OCI-LY3 (cell line): Measurements from ENCODE around the gene HIVEP2.

Source experiments
- H2AFZ ChIP-seq: fragments of 200-600, 300-600 bp; shearing (Covaris generic); 2 replicates; pipeline ENCODE4 v1.6.0; 2014; ENCODE audit warnings: antibody characterized with exemption, low read depth, low read length
- H3K27ac ChIP-seq: fragments of 200-600, 300-600 bp; sonication (generic); 2 replicates; pipeline ENCODE4 v1.5.1; 2014; ENCODE audit warnings: mild to moderate bottlenecking, low read length, moderate library complexity, mixed read lengths
- H3K27me3 ChIP-seq: fragments of 200-600, 300-600 bp; sonication (generic); 2 replicates; pipeline ENCODE4 v1.6.1; 2014; ENCODE audit warnings: low read depth, low read length, mixed read lengths
- H3K36me3 ChIP-seq: fragments of 200-600, 300-600 bp; sonication (generic); replicated peaks from 2 replicates; pipeline ENCODE3; 2014; ENCODE audit warnings: low read depth, low read length, mixed read lengths
- H3K4me1 ChIP-seq: fragments of 300-600, 200-600 bp; sonication (generic); 2 replicates; pipeline ENCODE4 v1.6.1; 2014; ENCODE audit warnings: low read length, mixed read lengths
- H3K4me2 ChIP-seq: fragments of 200-600, 300-600 bp; sonication (generic); 2 replicates; pipeline ENCODE4 v1.6.1; 2014; ENCODE audit warnings: low read length, mixed read lengths
- H3K4me3 ChIP-seq: fragments of 300-600, 200-600 bp; sonication (generic); 2 replicates; pipeline ENCODE4 v1.5.1; 2014; ENCODE audit warnings: antibody characterized with exemption, mild to moderate bottlenecking, low read length, moderate library complexity
- H3K79me2 ChIP-seq: fragments of 300-600, 200-600 bp; shearing (Covaris generic); 2 replicates; pipeline ENCODE4 v1.6.1; 2014; ENCODE audit warnings: mild to moderate bottlenecking, low read length, mixed read lengths
- H3K9ac ChIP-seq: fragments of 300-600, 200-600 bp; shearing (Covaris generic); 2 replicates; pipeline ENCODE4 v1.6.0; 2014; ENCODE audit warnings: mild to moderate bottlenecking, low read length, moderate library complexity
- H3K9me3 ChIP-seq: fragments of 200-600, 300-600 bp; shearing (Covaris generic); 2 replicates; pipeline ENCODE4 v1.6.1; 2014; ENCODE audit warnings: low read length, mixed read lengths; ENCODE audit not compliant: insufficient read depth
- H4K20me1 ChIP-seq: fragments of 200-600, 300-600 bp; sonication (generic); 2 replicates; pipeline ENCODE4 v1.6.1; 2016; ENCODE audit warnings: low read length, mixed read lengths; ENCODE audit not compliant: insufficient read depth
- CTCF ChIP-seq: fragments of 200-600, 300-600 bp; sonication (generic); IDR thresholded peaks from 2 replicates; pipeline ENCODE4 v1.5.1; 2014; ENCODE audit warnings: antibody characterized with exemption, low read length, low read depth
- EZH2phosphoT487 ChIP-seq: fragments of 200-600 bp; shearing (Covaris generic); IDR thresholded peaks from 2 replicates; pipeline ENCODE4 v1.6.1; 2018; ENCODE audit warnings: antibody characterized with exemption, mixed run types, low read depth

Gene HIVEP2

GRCh38 chr6:142945049-142945445, at the start of gene HIVEP2:
HIVEP2 (minus strand) TSS chr6:142945176; CDS start chr6:142774738, 170,438 bp downstream.
- H3K27me3 ChIP-seq, result no peaks in the 10 kb centered on the region
- peaks cover 3% of the 10 kb centered on the region for H3K36me3 ChIP-seq
- H3K4me1 ChIP-seq, result peaks cover 33% of the 10 kb centered on the region
- peak within 1 kb of the TSS; percentile 96 for H3K4me2 ChIP-seq
- no peaks in the 10 kb centered on the region for H3K9me3 ChIP-seq
- peak within 1 kb of the TSS; percentile 97 for H3K27ac ChIP-seq
- peak within 1 kb of the TSS; percentile 86 for H3K4me3 ChIP-seq
- no peak for TF ChIP-seq CTCF
- TF ChIP-seq EZH2phosphoT487, result no peak
- H3K79me2 ChIP-seq, result peaks cover 59% of the 10 kb centered on the region
- H3K9ac ChIP-seq, result peak within 1 kb of the TSS; percentile 87
- H4K20me1 ChIP-seq, result peaks cover 33% of the 10 kb centered on the region
- no peak within 1 kb of the TSS for H2AFZ ChIP-seq

DNA sequence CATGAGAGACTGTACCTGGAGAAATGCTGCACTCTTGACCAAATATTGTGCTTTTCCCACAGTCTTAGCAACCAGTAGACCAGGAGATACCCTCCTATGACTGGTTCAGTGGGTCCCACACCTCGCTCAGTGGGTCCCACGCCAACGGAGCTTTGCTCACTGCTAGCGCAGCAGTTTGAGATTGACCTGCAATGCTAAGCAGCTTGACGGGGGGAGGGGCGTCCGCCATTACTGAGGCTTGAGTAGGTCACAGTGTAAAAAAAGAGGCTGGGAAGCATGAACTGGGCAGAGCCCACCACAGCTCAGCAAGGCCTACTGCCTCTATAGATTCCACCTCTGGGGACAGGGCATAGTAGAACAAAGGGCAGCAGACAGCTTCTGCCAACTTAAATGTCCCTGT, 49.0 kb upstream of the HIVEP2 start:
- H3K36me3 ChIP-seq, result no peaks in the 10 kb centered on the region
- no peaks in the 10 kb centered on the region for H4K20me1 ChIP-seq
- no peak overlapping the region for H2AFZ ChIP-seq
- H3K79me2 ChIP-seq, result no peaks in the 10 kb centered on the region
- H3K4me2 ChIP-seq, result no peak overlapping the region
- H3K4me1 ChIP-seq, result no peaks in the 10 kb centered on the region; the same call in 1 of the 2 replicates
- no peak overlapping the region for H3K4me3 ChIP-seq
- no peaks in the 10 kb centered on the region for H3K27me3 ChIP-seq
- H3K27ac ChIP-seq, result no peak overlapping the region
- H3K9me3 ChIP-seq, result no peaks in the 10 kb centered on the region
- TF ChIP-seq CTCF, result no peak
- H3K9ac ChIP-seq, result no peak overlapping the region

- no peak overlapping the region for H3K27ac ChIP-seq
- no peaks in the 10 kb centered on the region for H4K20me1 ChIP-seq
- H3K36me3 ChIP-seq, result no peaks in the 10 kb centered on the region
- TF ChIP-seq CTCF (no peak), EZH2phosphoT487 (no peak)
- no peak overlapping the region for H3K4me3 ChIP-seq
- H3K9me3 ChIP-seq, result no peaks in the 10 kb centered on the region
- no peak overlapping the region for H3K4me2 ChIP-seq
- no peak overlapping the region for H3K9ac ChIP-seq
- H3K27me3 ChIP-seq, result no peaks in the 10 kb centered on the region
- H3K4me1 ChIP-seq, result peaks cover 5% of the 10 kb centered on the region; the same call in 1 of the 2 replicates
- no peak overlapping the region for H2AFZ ChIP-seq
- H3K79me2 ChIP-seq, result no peaks in the 10 kb centered on the region
Measured at GRCh38 chr6:142987490-142987889, 42.5 kb upstream of the HIVEP2 start.

- H3K9me3 ChIP-seq, result no peaks in the 10 kb centered on the region
Measured at GRCh38 chr6:142985281-142985680, 40.3 kb upstream of the HIVEP2 start.

More at GRCh38 chr6:142985281-142985680, 40.3 kb upstream of the HIVEP2 start:
- Histone ChIP-seq H3K36me3 (no peaks in the 10 kb centered on the region), H3K27ac (no peak overlapping the region), H3K9ac (no peak overlapping the region), H3K79me2 (no peaks in the 10 kb centered on the region), H3K4me3 (no peak overlapping the region), H3K4me1 (peaks cover 5% of the 10 kb centered on the region; the same call in 1 of the 2 replicates), H2AFZ (no peak overlapping the region), H4K20me1 (no peaks in the 10 kb centered on the region), H3K4me2 (no peak overlapping the region), H3K27me3 (no peaks in the 10 kb centered on the region)
- TF ChIP-seq EZH2phosphoT487 (no peak), CTCF (no peak)
